Frontal cortex (tissue), 4 donors: Measurements from ENCODE around the gene CAPN14. TPM values are rescaled to one million over a fixed set of nuclear protein-coding genes. Genes with fewer than 3 reads are reported as not detected.
A peak's percentile ranks its signal among the peaks of the same experiment; 100 is the strongest.

Source experiments
- DNase-seq, 2 donors: peaks; one replicate each; pipeline ENCODE4 v3.0.0; 2012; ENCODE audit warnings: low spot score in 2 of 2
- FAIRE-seq: peaks from 2 replicates; lab custom pipeline; 2012; peaks lifted over from hg19 to GRCh38; lab: Jason Lieb, UNC
- total RNA-seq: library from RNA; depleted of rRNA; stranded (reverse); fragments of >200 nt; gene quantifications from one replicate; pipeline ENCODE4 v1.2.3, GENCODE V29; 2014
- donor health status: control.
- donor health status: control.
- donor health status: control.

Gene CAPN14
- total RNA-seq, 1 donor from 2014 or later: 0.82 TPM

- FAIRE-seq (no peak), DNase-seq (no peak)
These were observed 26.8 kb upstream of the CAPN14 start for GRCh38 chr2:31244101-31244500.

- FAIRE-seq: no peak
- no peak for DNase-seq
These were observed 25.7 kb upstream of the CAPN14 start for GRCh38 chr2:31243053-31243452.

- no peak for DNase-seq
- no peak for FAIRE-seq
These were observed 24.4 kb upstream of the CAPN14 start for GRCh38 chr2:31241625-31242270.

- FAIRE-seq (no peak), DNase-seq (no peak)
These were observed 23.4 kb upstream of the CAPN14 start for GRCh38 chr2:31240381-31241365.

- FAIRE-seq: no peak
These were observed 22.4 kb upstream of the CAPN14 start for GRCh38 chr2:31239593-31240177.

GRCh38 chr2:31238906-31239592 lies 21.7 kb upstream of the CAPN14 start:
- FAIRE-seq: no peak
- no peak for DNase-seq

More at GRCh38 chr2:31239593-31240177, 22.4 kb upstream of the CAPN14 start:
- peak in 1 of 2 donors; percentile 54 for DNase-seq

GRCh38 chr2:31238126-31238905 lies 21.0 kb upstream of the CAPN14 start:
- DNase-seq (peak in 1 of 2 donors; percentile 40), FAIRE-seq (no peak)

GRCh38 chr2:31237348-31238017 lies 20.2 kb upstream of the CAPN14 start:
- FAIRE-seq: peak; percentile 75
- DNase-seq: no peak

GRCh38 chr2:31236433-31237205 lies 19.3 kb upstream of the CAPN14 start:
- DNase-seq: no peak
- no peak for FAIRE-seq

GRCh38 chr2:31235504-31235902 lies 18.2 kb upstream of the CAPN14 start:
- DNase-seq (no peak), FAIRE-seq (no peak)

GRCh38 chr2:31234683-31235503 lies 17.6 kb upstream of the CAPN14 start:
- FAIRE-seq (no peak), DNase-seq (no peak)

GRCh38 chr2:31233741-31234682 lies 16.7 kb upstream of the CAPN14 start, which contains the start of gene EHD3:
Gene EHD3, plus strand, starts transcription at chr2:31234152. Its CDS starts 470 bp downstream, at chr2:31234622.
- FAIRE-seq (no peak), DNase-seq (peak; percentile 77)

GRCh38 chr2:31233231-31233630 lies 15.9 kb upstream of the CAPN14 start:
- no peak for DNase-seq

GRCh38 chr2:31232586-31232985 lies 15.3 kb upstream of the CAPN14 start:
- FAIRE-seq: no peak
- no peak for DNase-seq

More at GRCh38 chr2:31233231-31233630, 15.9 kb upstream of the CAPN14 start:
- FAIRE-seq: no peak

GRCh38 chr2:31231571-31232302 lies 14.4 kb upstream of the CAPN14 start:
- FAIRE-seq (no peak), DNase-seq (no peak)
